ENCODE data around the gene ZNF559. TPM values are rescaled to one million over a fixed set of nuclear protein-coding genes. Genes with fewer than 3 reads are reported as not detected.

The ZNF559 gene
- total RNA-seq, 1 experiment from 2014 or later = 12.5 TPM

GRCh38 chr19:9348671-9349070 is 24.7 kb downstream of the ZNF559 start:
- Histone ChIP-seq H3K9me3 (ENCODE audit: insufficient read depth, low read depth) (peaks cover 49% of the 10 kb centered on the region), H3K9me2 (ENCODE audit: insufficient read depth) (no peaks in the 10 kb centered on the region), H3K4me3 (no peak overlapping the region), H3F3A (ENCODE audit: insufficient read depth, low read depth) (no peaks in the 10 kb centered on the region; the same call in 1 of the 2 replicates), H2AFZ (no peak overlapping the region), H3K27ac (no peak overlapping the region), H3K36me3 (ENCODE audit: low read depth) (no peaks in the 10 kb centered on the region), H3K4me2 (no peak overlapping the region), H4K20me1 (ENCODE audit: insufficient read depth) (no peaks in the 10 kb centered on the region), H3K4me1 (replicated peaks; ENCODE audit: insufficient read depth) (no peaks in the 10 kb centered on the region), H3K27me3 (ENCODE audit: insufficient read depth, low read depth) (no peaks in the 10 kb centered on the region), H3K79me2 (ENCODE audit: low read depth) (no peaks in the 10 kb centered on the region)
- intact Hi-C loops (cut with micrococcal nuclease; ENCODE audit: unreplicated experiment) = no loop called here
- TF ChIP-seq EZH2 (IDR thresholded peaks at IDR 0.05; ENCODE audit: low read depth) (no peak), CTCF (conservative IDR thresholded peaks at IDR 0.05) (no peak)
- BruUV-seq (replicated peaks) = no TSS peak
- DNase-seq = no peak
- ChIA-PET POLR2A (ENCODE audit: unreplicated experiment) (no interaction called here), CTCF (no interaction called here)

GRCh38 chr19:9352505-9352904 is 28.5 kb downstream of the ZNF559 start:
- no peaks in the 10 kb centered on the region for H3K79me2 ChIP-seq (ENCODE audit: low read depth)
- no peak for DNase-seq
- no peaks in the 10 kb centered on the region for H3K4me1 ChIP-seq (replicated peaks; ENCODE audit: insufficient read depth)
- no peak overlapping the region for H3K27ac ChIP-seq
- H3K4me2 ChIP-seq = no peak overlapping the region
- H4K20me1 ChIP-seq (ENCODE audit: insufficient read depth) = no peaks in the 10 kb centered on the region
- H3K27me3 ChIP-seq (ENCODE audit: insufficient read depth, low read depth) = no peaks in the 10 kb centered on the region
- H2AFZ ChIP-seq = no peak overlapping the region
- H3K9me2 ChIP-seq (ENCODE audit: insufficient read depth) = no peaks in the 10 kb centered on the region
- CTCF ChIA-PET = no interaction called here
- H3F3A ChIP-seq (ENCODE audit: insufficient read depth, low read depth) = no peaks in the 10 kb centered on the region; the same call in 1 of the 2 replicates
- POLR2A ChIA-PET (ENCODE audit: unreplicated experiment) = no interaction called here
- H3K4me3 ChIP-seq = no peak overlapping the region
- no peaks in the 10 kb centered on the region for H3K36me3 ChIP-seq (ENCODE audit: low read depth)
- peaks cover 28% of the 10 kb centered on the region; the same call in 1 of the 2 replicates for H3K9me3 ChIP-seq (ENCODE audit: insufficient read depth, low read depth)
- TF ChIP-seq EZH2 (IDR thresholded peaks at IDR 0.05; ENCODE audit: low read depth) (no peak), CTCF (conservative IDR thresholded peaks at IDR 0.05) (no peak)
- BruUV-seq (replicated peaks) = no TSS peak
- intact Hi-C loops (cut with micrococcal nuclease; ENCODE audit: unreplicated experiment) = no loop called here

GRCh38 chr19:9353011-9353410 is 29.0 kb downstream of the ZNF559 start:
- Histone ChIP-seq H3K27ac (no peak overlapping the region), H3K4me1 (replicated peaks; ENCODE audit: insufficient read depth) (no peaks in the 10 kb centered on the region), H3K4me2 (no peak overlapping the region), H2AFZ (no peak overlapping the region), H3K4me3 (no peak overlapping the region), H3K27me3 (ENCODE audit: insufficient read depth, low read depth) (no peaks in the 10 kb centered on the region), H3K36me3 (ENCODE audit: low read depth) (no peaks in the 10 kb centered on the region), H3F3A (ENCODE audit: insufficient read depth, low read depth) (no peaks in the 10 kb centered on the region; the same call in 1 of the 2 replicates), H3K9me3 (ENCODE audit: insufficient read depth, low read depth) (peaks cover 24% of the 10 kb centered on the region; the same call in 1 of the 2 replicates), H3K79me2 (ENCODE audit: low read depth) (no peaks in the 10 kb centered on the region), H4K20me1 (ENCODE audit: insufficient read depth) (no peaks in the 10 kb centered on the region), H3K9me2 (ENCODE audit: insufficient read depth) (no peaks in the 10 kb centered on the region)
- no peak for DNase-seq
- no TSS peak for BruUV-seq (replicated peaks)
- no peak for TF ChIP-seq EZH2 (IDR thresholded peaks at IDR 0.05; ENCODE audit: low read depth)
- TF ChIP-seq CTCF (conservative IDR thresholded peaks at IDR 0.05) = no peak
- POLR2A ChIA-PET (ENCODE audit: unreplicated experiment) = no interaction called here
- CTCF ChIA-PET = no interaction called here
- intact Hi-C loops (cut with micrococcal nuclease; ENCODE audit: unreplicated experiment) = no loop called here

Data from PC-9 (cell line).